ENCODE measurements around the gene FXYD7. TPM values are rescaled to one million over a fixed set of nuclear protein-coding genes. Genes with fewer than 3 reads are reported as not detected.

FXYD7 gene
- total and polyA plus RNA-seq, 2 of the 4 experiments (the other 2 are of a cell fraction), result 0.31 TPM; not detected in 1

GRCh38 chr19:35095667-35096368 lies 47.2 kb upstream of the FXYD7 start:
- Histone ChIP-seq H3K9me1 (ENCODE audit: insufficient read depth, low read length) (no peaks in the 10 kb centered on the region), H4K91ac (ENCODE audit: insufficient read depth, low read depth, low read length) (no peak overlapping the region), H2AK5ac (ENCODE audit: low read depth, low read length) (no peak overlapping the region), H2BK15ac (ENCODE audit: low read depth, low read length) (no peak overlapping the region), H3K4me2 (ENCODE audit: low read depth, low read length) (no peak overlapping the region), H4K5ac (ENCODE audit: low read depth, low read length) (no peak overlapping the region), H2BK20ac (ENCODE audit: low read depth, low read length) (no peak overlapping the region), H2AK9ac (replicated peaks; ENCODE audit: low read depth, low read length, poor library complexity) (no peak overlapping the region), H3K4ac (ENCODE audit: low read depth, low read length) (no peak overlapping the region), H3K27me3 (ENCODE audit: control insufficient read depth, insufficient read depth, low read length) (peaks cover 3% of the 10 kb centered on the region; the same call in 1 of the 2 replicates), H3K36me3 (ENCODE audit: control insufficient read depth, insufficient read depth, low read length) (no peaks in the 10 kb centered on the region), H3K18ac (ENCODE audit: low read depth, low read length) (no peak overlapping the region), H4K20me1 (ENCODE audit: insufficient read depth, low read length) (no peaks in the 10 kb centered on the region), H2AFZ (replicated peaks; ENCODE audit: low read length, poor library complexity) (no peak overlapping the region), H3K56ac (ENCODE audit: extremely low read depth, insufficient read depth, low read length) (no peak overlapping the region), H3K4me3 (ENCODE audit: insufficient read depth, low read depth, low read length) (no peak overlapping the region), H3K23ac (ENCODE audit: low read depth, low read length) (no peak overlapping the region), H2BK5ac (ENCODE audit: low read depth, low read length, poor library complexity, severe bottlenecking) (no peak overlapping the region), H3K27ac (ENCODE audit: insufficient read depth, low read length) (no peak overlapping the region), H2BK120ac (ENCODE audit: low read depth, low read length) (no peak overlapping the region), H3K14ac (replicated peaks; ENCODE audit: low read depth, low read length) (no peak overlapping the region), H4K8ac (ENCODE audit: low read depth in 2 of 2, low read length in 2 of 2) (no peak overlapping the region), H3K79me1 (ENCODE audit: low read depth in 1 of 2, low read length in 2 of 2) (no peaks in the 10 kb centered on the region), H3K4me1 (ENCODE audit: control insufficient read depth, insufficient read depth, low read length) (no peaks in the 10 kb centered on the region), H3K9ac (ENCODE audit: low read depth, low read length) (no peak overlapping the region), H3K9me3 (ENCODE audit: control insufficient read depth, insufficient read depth, low read length) (no peaks in the 10 kb centered on the region)
- TF ChIP-seq USF2 (IDR thresholded peaks at IDR 0.05; ENCODE audit: low read depth, low read length) (no peak), MAZ (IDR thresholded peaks at IDR 0.05; ENCODE audit: borderline replicate concordance, low read depth, low read length) (no peak), CTCF (conservative IDR thresholded peaks at IDR 0.05; ENCODE audit: low read depth, low read length) (no peak), FOS (IDR thresholded peaks at IDR 0.05; ENCODE audit: low read depth, low read length) (no peak), RCOR1 (IDR thresholded peaks at IDR 0.05; ENCODE audit: insufficient replicate concordance, low read length) (no peak), ELK1 (IDR thresholded peaks at IDR 0.05; ENCODE audit: borderline replicate concordance, low read depth, low read length) (no peak), RFX5 (IDR thresholded peaks at IDR 0.05; ENCODE audit: low read depth, low read length) (no peak), POLR2A (IDR thresholded peaks at IDR 0.05; ENCODE audit: low read depth, low read length) (no peak), MAFK (IDR thresholded peaks at IDR 0.05; ENCODE audit: low read depth, low read length) (no peak), MXI1 (IDR thresholded peaks at IDR 0.05; ENCODE audit: borderline replicate concordance, low read depth, low read length) (no peak), BHLHE40 (IDR thresholded peaks at IDR 0.05; ENCODE audit: low read depth, low read length) (no peak), RAD21 (IDR thresholded peaks at IDR 0.05; ENCODE audit: low read length) (no peak)
- ATAC-seq (ENCODE audit: low read depth) (peak; percentile 27; the same call in 1 of the 2 replicates), DNase-seq (no peak)
- ChIA-PET POLR2A (ENCODE audit: unreplicated experiment) (no interaction called here), CTCF (no interaction called here)
- intact Hi-C loops (cut with micrococcal nuclease) (no loop called here), in situ Hi-C loops (cut with MboI; ENCODE audit: low sequenced_read_pairs) (no loop called here), dilution Hi-C loops (cut with HindIII; ENCODE audit: low sequenced_read_pairs, unreplicated experiment) (no loop called here)
- no TSS peak for BruUV-seq (replicated peaks)
- 66% methylated on average over 5 of the region's 8 CpGs; no CpG with 5 or more reads in 1 of the 2 experiments for WGBS, 2 experiments (ENCODE audit: extremely low coverage in 2 of 2, insufficient read length in 1 of 2)
